Ishikawa (cell line): ENCODE measurements around the gene U2AF2.

Source experiments
- CEBPB ChIP-seq: IDR thresholded peaks from 2 replicates; pipeline ENCODE4 v1.6.1; 2012
- CREB1 ChIP-seq: IDR thresholded peaks from 2 replicates; pipeline ENCODE4 v1.6.1; 2012; ENCODE audit warnings: low read depth
- EP300 ChIP-seq: IDR thresholded peaks from 2 replicates; pipeline ENCODE4 v1.6.1; 2012; ENCODE audit warnings: borderline replicate concordance
- NFIC ChIP-seq: IDR thresholded peaks from 2 replicates; pipeline ENCODE4 v1.6.1; 2012
- RAD21 ChIP-seq: IDR thresholded peaks from 2 replicates; pipeline ENCODE4 v1.6.1; 2012; ENCODE audit warnings: low read depth
- TAF1 ChIP-seq: IDR thresholded peaks from 2 replicates; pipeline ENCODE4 v1.6.1; 2012; ENCODE audit warnings: low read depth, mild to moderate bottlenecking
- TCF12 ChIP-seq: IDR thresholded peaks from 2 replicates; pipeline ENCODE4 v1.6.1; 2012; ENCODE audit warnings: low read depth
- TEAD4 ChIP-seq: IDR thresholded peaks from 2 replicates; pipeline ENCODE4 v1.6.1; 2012
- YY1 ChIP-seq: IDR thresholded peaks from 2 replicates; pipeline ENCODE4 v1.6.1; 2012; ENCODE audit warnings: low read depth
- ZBTB7A ChIP-seq: IDR thresholded peaks from 2 replicates; pipeline ENCODE4 v1.6.1; 2012; ENCODE audit warnings: low read depth
- TF ChIP-seq, protein P1 (sequence below): IDR thresholded peaks from 2 replicates; pipeline ENCODE4 v1.6.1; 2012
- TF ChIP-seq, protein P2 (sequence below): IDR thresholded peaks from 2 replicates; pipeline ENCODE4 v1.6.1; 2012
- TF ChIP-seq, protein P3 (sequence below): IDR thresholded peaks from 2 replicates; pipeline ENCODE4 v1.6.1; 2012; ENCODE audit warnings: low read depth, mild to moderate bottlenecking

The U2AF2 gene

DNA sequence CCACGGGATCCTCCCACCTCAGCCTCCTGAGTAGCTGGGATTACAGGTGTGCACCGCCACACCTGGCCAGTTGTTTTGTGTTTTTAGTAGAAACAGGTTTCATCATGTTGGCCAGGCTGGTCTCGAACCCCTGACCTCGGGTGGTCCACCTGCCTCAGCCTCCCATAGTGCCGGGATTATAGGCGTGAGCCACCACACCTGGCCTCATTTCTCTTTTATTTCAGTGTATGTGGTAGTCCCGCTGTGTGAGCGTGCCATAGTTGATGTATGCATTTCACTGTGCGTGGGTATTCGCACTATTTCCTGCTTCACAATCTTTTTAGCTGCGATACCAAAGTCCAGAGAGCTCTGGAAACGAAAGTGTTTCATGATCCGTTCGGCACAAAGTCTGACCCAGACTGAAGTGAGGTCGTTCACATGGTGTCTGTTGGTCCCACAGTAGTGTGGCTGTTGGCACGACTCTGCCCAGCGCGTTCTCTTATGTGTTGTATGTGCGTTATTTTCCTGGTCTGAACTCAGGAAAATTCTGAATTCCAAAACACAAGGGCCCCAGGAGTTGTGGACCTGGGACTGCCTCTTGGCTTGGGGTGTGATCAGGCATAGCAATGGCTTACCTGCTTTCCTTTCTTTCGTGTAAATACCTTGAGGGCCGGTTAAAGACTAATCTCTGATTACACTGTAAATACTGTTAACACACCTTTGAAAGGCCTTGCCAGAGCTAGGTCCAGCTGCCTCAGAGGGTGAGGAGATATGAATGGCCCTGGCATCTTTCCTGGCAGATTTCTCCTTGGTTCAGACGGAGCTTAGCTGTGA, 28.8 kb downstream of the U2AF2 start:
- TF ChIP-seq, protein P1, sequence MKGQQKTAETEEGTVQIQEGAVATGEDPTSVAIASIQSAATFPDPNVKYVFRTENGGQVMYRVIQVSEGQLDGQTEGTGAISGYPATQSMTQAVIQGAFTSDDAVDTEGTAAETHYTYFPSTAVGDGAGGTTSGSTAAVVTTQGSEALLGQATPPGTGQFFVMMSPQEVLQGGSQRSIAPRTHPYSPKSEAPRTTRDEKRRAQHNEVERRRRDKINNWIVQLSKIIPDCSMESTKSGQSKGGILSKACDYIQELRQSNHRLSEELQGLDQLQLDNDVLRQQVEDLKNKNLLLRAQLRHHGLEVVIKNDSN, result no peak
- TF ChIP-seq, protein P2, sequence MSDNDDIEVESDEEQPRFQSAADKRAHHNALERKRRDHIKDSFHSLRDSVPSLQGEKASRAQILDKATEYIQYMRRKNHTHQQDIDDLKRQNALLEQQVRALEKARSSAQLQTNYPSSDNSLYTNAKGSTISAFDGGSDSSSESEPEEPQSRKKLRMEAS, result no peak
- TF ChIP-seq TCF12, result no peak
- TF ChIP-seq NFIC, result no peak
- TF ChIP-seq, protein P3, sequence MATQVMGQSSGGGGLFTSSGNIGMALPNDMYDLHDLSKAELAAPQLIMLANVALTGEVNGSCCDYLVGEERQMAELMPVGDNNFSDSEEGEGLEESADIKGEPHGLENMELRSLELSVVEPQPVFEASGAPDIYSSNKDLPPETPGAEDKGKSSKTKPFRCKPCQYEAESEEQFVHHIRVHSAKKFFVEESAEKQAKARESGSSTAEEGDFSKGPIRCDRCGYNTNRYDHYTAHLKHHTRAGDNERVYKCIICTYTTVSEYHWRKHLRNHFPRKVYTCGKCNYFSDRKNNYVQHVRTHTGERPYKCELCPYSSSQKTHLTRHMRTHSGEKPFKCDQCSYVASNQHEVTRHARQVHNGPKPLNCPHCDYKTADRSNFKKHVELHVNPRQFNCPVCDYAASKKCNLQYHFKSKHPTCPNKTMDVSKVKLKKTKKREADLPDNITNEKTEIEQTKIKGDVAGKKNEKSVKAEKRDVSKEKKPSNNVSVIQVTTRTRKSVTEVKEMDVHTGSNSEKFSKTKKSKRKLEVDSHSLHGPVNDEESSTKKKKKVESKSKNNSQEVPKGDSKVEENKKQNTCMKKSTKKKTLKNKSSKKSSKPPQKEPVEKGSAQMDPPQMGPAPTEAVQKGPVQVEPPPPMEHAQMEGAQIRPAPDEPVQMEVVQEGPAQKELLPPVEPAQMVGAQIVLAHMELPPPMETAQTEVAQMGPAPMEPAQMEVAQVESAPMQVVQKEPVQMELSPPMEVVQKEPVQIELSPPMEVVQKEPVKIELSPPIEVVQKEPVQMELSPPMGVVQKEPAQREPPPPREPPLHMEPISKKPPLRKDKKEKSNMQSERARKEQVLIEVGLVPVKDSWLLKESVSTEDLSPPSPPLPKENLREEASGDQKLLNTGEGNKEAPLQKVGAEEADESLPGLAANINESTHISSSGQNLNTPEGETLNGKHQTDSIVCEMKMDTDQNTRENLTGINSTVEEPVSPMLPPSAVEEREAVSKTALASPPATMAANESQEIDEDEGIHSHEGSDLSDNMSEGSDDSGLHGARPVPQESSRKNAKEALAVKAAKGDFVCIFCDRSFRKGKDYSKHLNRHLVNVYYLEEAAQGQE, result no peak
- no peak for TF ChIP-seq CREB1
- no peak for TF ChIP-seq TAF1

DNA sequence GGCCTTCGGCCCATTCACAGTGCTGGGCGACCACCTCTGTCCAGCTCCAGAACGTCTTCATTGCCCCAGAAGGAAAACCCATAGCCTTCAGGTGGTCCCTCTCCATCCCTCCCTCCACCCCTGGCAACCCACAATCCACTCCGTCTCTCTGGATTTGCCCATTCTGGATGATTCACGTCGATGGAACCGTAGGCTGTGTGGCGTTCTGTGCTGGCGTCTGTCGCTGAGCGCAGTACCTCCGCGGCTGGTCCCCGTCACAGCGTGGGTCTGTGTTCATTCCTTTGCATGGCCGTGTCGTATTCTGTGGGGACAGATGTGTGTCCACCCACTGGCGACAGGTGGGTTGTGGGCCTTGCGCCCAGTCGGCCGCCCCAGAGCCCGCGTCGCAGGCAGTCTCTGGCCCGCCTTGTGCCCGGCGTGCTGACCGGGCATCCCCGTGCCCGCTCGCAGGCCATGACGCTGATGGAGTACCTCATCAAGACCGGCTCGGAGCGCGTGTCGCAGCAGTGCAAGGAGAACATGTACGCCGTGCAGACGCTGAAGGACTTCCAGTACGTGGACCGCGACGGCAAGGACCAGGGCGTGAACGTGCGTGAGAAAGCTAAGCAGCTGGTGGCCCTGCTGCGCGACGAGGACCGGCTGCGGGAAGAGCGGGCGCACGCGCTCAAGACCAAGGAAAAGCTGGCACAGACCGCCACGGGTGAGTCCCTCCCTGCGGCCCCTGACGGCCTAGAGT, 30.3 kb downstream of the U2AF2 start:
- TF ChIP-seq CREB1 (no peak), ZBTB7A (no peak), RAD21 (no peak), TEAD4 (no peak), CEBPB (no peak)
- TF ChIP-seq, protein P1, result no peak
- TF ChIP-seq, protein P2, result no peak

DNA sequence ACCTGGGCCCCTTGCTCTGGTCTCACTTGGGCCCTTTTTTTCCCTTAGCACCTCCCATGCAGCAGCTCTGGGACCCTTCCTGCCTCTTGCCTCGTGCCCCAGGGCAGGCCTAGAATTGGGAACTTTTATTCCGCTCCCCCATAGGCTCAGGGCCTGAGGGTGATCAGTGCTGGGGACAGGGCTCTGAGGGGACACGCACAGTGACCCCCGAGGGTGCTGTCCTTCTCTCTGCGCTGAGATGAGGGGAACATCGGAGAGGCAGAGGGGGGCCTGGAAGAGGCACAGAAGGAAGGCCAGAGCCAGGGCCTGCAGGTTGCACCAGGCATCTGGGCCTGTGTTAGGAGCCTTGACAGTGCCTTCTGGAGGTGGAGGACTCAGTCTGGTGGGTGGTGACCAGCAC, 30.9 kb downstream of the U2AF2 start:
- no peak for TF ChIP-seq TAF1
- TF ChIP-seq CEBPB, result no peak
- TF ChIP-seq CREB1, result no peak
- no peak for TF ChIP-seq NFIC
- TF ChIP-seq TEAD4, result no peak

DNA sequence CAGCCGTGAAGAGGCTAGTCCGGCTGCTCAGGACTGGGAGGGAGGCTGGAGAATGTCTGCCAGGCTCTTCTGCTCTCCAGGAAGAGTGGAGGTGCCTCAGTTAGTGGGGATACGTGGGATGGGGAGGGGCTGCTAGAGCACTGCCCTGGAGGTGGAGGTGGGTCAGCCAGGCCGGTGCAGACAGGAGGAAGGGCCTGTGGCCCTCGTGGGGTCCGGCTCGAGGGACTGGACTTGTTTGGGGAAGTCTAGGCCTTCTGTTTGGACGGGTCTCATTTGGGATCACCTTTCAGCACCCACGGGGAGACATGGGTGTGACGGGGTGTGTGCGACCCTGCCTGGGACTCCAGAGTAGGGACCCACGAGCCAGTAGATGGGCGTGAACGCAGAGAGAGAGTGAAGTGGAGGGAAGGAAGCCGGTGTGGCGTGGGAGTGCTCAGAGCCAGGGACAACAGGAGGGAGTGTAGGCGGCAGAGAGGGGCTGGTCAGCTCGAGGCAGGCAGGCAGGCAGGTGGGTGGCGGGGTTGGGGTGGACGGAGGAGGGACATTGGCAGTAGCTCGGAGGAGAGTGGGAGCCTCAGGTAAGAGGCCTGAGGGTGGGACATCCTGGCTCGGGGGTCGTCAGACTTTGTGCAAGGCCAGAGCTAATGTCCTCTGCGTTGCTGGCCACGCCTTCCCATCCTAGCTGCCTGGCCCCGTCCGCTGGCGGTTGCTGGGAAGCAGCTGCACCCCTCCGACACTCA, 31.6 kb downstream of the U2AF2 start:
- TF ChIP-seq, protein P1, result no peak
- TF ChIP-seq CEBPB (no peak), ZBTB7A (no peak), TEAD4 (no peak), YY1 (no peak), EP300 (no peak), CREB1 (no peak), NFIC (no peak)
- TF ChIP-seq, protein P3, result no peak
- TF ChIP-seq, protein P2, result no peak
